H1 (cell line): ENCODE data around the gene NBAS.

Experiments
- ASH2L ChIP-seq: fragments of 200-600, 300-600 bp; sonication (generic); IDR thresholded peaks from one replicate; pipeline ENCODE4 v1.7.1; 2017; ENCODE audit warnings: low read length
- BACH1 ChIP-seq: IDR thresholded peaks from 2 replicates; pipeline ENCODE4 v1.6.1; 2012; ENCODE audit warnings: low read length, improper control_type of control experiment
- CBX8 ChIP-seq: fragments of 300-800, 300-1000 bp; sonication (generic); IDR thresholded peaks from 2 replicates; pipeline ENCODE4 v1.7.1; 2016; ENCODE audit warnings: low read depth, low read length, borderline replicate concordance
- EZH2 ChIP-seq: fragments of 200-600 bp; sonication (generic); IDR thresholded peaks from 2 replicates; pipeline ENCODE4 v1.7.1; 2012; ENCODE audit warnings: low read depth, mild to moderate bottlenecking, moderate library complexity, low read length, inconsistent platforms; ENCODE audit not compliant: severe bottlenecking
- TF ChIP-seq, protein P1 (sequence below): IDR thresholded peaks from 2 replicates; pipeline ENCODE4 v1.6.1; 2012; ENCODE audit warnings: low read length, inconsistent platforms
- TF ChIP-seq, protein P2 (sequence below), 3 experiments: IDR thresholded peaks; 1 replicate in 2 of 3; 2 replicates in 1 of 3; pipeline versions ENCODE4 v1.5.1 to v1.6.1; 2011; ENCODE audit warnings: low read length in 3 of 3, mild to moderate bottlenecking in 3 of 3, inconsistent platforms in 2 of 3, low read depth in 1 of 3, moderate library complexity in 1 of 3; ENCODE audit not compliant: insufficient read depth in 1 of 3; ENCODE audit errors: control extremely low read depth in 1 of 3

DNA sequence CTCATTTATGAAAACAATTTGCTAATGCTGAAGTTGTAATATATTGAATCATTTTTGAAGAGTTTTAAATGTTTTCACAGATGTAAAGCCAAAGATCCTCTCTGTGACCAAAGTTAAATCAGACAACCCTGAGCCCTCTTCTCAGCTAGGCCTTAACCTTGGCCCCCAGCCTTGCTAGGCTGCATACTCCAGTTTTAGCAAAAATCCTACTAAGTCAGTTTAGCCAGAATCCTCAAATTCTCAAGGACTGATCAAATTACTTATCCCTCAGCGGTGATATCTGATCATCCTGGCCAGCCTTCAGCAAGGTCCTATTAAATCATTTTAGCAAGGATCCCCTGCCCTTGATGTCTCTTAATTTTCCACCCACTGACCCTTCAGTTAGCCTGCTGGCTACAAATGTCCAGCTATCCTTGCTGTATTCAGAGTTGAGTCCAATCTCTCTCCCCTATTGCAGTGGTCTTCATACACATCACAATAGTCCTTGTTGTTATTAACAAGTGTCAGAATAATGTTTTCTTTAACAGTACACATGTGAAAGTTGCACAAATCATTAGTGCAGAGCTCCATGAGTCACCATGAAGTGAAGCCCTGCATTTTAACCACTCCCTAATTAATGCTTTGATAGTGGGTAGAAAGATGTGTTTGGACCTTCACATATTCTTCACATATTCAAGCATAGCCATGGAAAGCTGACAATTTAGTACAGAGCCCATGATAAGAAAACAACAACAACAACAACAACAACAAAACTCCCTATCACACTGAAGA, 206.4 kb downstream of the NBAS start:
- TF ChIP-seq EZH2 (no peak), BACH1 (no peak), ASH2L (no peak), CBX8 (no peak)
- TF ChIP-seq, protein P1, sequence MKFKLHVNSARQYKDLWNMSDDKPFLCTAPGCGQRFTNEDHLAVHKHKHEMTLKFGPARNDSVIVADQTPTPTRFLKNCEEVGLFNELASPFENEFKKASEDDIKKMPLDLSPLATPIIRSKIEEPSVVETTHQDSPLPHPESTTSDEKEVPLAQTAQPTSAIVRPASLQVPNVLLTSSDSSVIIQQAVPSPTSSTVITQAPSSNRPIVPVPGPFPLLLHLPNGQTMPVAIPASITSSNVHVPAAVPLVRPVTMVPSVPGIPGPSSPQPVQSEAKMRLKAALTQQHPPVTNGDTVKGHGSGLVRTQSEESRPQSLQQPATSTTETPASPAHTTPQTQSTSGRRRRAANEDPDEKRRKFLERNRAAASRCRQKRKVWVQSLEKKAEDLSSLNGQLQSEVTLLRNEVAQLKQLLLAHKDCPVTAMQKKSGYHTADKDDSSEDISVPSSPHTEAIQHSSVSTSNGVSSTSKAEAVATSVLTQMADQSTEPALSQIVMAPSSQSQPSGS, result no peak
- TF ChIP-seq, protein P2, sequence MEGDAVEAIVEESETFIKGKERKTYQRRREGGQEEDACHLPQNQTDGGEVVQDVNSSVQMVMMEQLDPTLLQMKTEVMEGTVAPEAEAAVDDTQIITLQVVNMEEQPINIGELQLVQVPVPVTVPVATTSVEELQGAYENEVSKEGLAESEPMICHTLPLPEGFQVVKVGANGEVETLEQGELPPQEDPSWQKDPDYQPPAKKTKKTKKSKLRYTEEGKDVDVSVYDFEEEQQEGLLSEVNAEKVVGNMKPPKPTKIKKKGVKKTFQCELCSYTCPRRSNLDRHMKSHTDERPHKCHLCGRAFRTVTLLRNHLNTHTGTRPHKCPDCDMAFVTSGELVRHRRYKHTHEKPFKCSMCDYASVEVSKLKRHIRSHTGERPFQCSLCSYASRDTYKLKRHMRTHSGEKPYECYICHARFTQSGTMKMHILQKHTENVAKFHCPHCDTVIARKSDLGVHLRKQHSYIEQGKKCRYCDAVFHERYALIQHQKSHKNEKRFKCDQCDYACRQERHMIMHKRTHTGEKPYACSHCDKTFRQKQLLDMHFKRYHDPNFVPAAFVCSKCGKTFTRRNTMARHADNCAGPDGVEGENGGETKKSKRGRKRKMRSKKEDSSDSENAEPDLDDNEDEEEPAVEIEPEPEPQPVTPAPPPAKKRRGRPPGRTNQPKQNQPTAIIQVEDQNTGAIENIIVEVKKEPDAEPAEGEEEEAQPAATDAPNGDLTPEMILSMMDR (IDR thresholded peaks at IDR 0.05; ENCODE audit: control extremely low read depth in 1 of 3, insufficient read depth in 1 of 3, low read depth in 1 of 3, low read length in 3 of 3), result no peak
